ENCODE data around the gene AFMID.

DNA sequence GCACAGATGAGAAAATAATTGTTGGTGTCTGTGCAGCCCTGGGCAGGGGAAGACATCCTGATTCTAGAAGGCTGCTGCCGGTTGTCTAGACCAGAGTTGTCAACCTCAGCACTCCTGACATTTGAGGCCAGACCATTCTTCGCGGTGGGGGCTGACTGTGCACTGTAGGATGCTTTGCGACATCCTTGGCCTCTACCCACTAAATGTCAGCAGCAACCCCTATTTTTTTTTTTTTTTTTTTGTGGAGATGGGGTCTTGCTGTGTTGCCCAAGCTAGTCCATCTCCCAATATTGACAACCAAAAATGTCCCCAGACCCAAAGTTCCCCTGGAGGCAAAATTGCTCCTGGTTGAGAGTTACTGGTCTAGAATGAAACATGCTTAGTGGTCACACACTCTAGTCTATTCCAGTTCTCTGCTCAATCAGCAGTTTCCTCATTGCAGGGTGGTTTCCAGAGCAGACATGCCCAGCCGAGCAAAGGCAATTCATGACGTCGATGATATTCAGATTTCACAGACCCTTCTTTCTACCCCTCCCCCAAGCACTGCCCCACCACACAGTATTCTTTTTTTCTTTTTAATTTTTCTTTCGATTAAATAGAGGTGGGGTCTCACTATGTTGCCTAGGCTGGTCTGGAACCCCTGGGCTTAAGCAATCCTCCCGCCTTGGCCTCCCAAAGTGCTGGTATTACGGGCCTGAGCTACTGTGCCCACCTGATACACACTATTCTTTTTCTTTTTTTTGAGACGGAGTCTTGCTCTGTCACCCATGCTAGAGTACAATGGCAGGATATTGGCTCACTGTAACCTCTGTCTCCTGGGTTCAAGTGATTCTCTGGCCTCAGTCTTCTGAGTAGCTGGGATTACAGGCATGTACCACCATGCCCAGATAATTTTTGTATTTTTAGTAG is 32.0 kb upstream of the AFMID start:
- TF ChIP-seq, protein P1, sequence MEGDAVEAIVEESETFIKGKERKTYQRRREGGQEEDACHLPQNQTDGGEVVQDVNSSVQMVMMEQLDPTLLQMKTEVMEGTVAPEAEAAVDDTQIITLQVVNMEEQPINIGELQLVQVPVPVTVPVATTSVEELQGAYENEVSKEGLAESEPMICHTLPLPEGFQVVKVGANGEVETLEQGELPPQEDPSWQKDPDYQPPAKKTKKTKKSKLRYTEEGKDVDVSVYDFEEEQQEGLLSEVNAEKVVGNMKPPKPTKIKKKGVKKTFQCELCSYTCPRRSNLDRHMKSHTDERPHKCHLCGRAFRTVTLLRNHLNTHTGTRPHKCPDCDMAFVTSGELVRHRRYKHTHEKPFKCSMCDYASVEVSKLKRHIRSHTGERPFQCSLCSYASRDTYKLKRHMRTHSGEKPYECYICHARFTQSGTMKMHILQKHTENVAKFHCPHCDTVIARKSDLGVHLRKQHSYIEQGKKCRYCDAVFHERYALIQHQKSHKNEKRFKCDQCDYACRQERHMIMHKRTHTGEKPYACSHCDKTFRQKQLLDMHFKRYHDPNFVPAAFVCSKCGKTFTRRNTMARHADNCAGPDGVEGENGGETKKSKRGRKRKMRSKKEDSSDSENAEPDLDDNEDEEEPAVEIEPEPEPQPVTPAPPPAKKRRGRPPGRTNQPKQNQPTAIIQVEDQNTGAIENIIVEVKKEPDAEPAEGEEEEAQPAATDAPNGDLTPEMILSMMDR (IDR thresholded peaks at IDR 0.05; ENCODE audit: control extremely low read depth in 1 of 3, insufficient read depth in 1 of 3, low read depth in 1 of 3, low read length in 3 of 3), result no peak
- TF ChIP-seq TAF1 (IDR thresholded peaks at IDR 0.05; ENCODE audit: low read depth, low read length), result no peak
- TF ChIP-seq RNF2 (IDR thresholded peaks at IDR 0.05; ENCODE audit: borderline replicate concordance, low read depth, low read length, missing control alignments, poor library complexity, severe bottlenecking), result no peak
- TF ChIP-seq GTF2F1 (IDR thresholded peaks at IDR 0.05; ENCODE audit: borderline replicate concordance, low read depth, low read length), result no peak
- TF ChIP-seq FOSL1 (IDR thresholded peaks at IDR 0.05; ENCODE audit: insufficient read depth, low read depth, low read length), result no peak
- TF ChIP-seq SUZ12 (IDR thresholded peaks at IDR 0.05; ENCODE audit: low read length), result no peak
- no peak for TF ChIP-seq POU5F1 (IDR thresholded peaks at IDR 0.05; ENCODE audit: low read depth, low read length)
- TF ChIP-seq, protein P2, sequence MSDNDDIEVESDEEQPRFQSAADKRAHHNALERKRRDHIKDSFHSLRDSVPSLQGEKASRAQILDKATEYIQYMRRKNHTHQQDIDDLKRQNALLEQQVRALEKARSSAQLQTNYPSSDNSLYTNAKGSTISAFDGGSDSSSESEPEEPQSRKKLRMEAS (IDR thresholded peaks at IDR 0.05), result no peak
- TF ChIP-seq EP300 (IDR thresholded peaks at IDR 0.05; ENCODE audit: borderline replicate concordance in 1 of 2, low read depth in 2 of 2, low read length in 2 of 2), result no peak
- no peak for TF ChIP-seq EZH2 (IDR thresholded peaks at IDR 0.05; ENCODE audit: low read depth, low read length, severe bottlenecking)
- TF ChIP-seq CREB1 (IDR thresholded peaks at IDR 0.05), result no peak

All from H1 (cell line).